ENCODE measurements around the gene NBAS.

DNA sequence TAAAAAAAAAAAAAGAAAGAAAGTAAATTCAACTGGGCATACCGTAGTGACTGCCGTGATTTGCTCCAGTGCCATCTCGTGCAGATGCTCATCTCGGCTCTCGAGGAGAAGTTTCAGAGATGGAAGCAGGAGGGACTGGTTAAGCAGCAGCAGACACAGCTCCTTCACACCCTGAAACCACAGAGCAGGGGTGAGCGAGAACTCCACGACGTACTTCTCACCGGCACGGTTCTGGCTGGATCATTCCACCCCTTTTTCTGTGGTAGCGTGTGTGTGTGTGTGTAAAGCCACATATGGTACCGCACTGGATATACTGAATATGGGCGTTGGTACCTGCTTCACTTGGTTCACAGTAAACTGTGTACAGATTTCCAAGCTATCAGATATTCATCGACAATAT lies 382.2 kb downstream of the NBAS start:
- no peak for TF ChIP-seq SMC3 (IDR thresholded peaks at IDR 0.05; ENCODE audit: low read depth, low read length)
- TF ChIP-seq, protein P1, sequence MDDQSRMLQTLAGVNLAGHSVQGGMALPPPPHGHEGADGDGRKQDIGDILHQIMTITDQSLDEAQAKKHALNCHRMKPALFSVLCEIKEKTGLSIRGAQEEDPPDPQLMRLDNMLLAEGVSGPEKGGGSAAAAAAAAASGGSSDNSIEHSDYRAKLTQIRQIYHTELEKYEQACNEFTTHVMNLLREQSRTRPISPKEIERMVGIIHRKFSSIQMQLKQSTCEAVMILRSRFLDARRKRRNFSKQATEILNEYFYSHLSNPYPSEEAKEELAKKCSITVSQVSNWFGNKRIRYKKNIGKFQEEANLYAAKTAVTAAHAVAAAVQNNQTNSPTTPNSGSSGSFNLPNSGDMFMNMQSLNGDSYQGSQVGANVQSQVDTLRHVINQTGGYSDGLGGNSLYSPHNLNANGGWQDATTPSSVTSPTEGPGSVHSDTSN (IDR thresholded peaks at IDR 0.05): no peak
- TF ChIP-seq, protein P2, sequence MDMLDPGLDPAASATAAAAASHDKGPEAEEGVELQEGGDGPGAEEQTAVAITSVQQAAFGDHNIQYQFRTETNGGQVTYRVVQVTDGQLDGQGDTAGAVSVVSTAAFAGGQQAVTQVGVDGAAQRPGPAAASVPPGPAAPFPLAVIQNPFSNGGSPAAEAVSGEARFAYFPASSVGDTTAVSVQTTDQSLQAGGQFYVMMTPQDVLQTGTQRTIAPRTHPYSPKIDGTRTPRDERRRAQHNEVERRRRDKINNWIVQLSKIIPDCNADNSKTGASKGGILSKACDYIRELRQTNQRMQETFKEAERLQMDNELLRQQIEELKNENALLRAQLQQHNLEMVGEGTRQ (IDR thresholded peaks at IDR 0.05; ENCODE audit: borderline replicate concordance, low read depth, low read length): no peak
- TF ChIP-seq, protein P3, sequence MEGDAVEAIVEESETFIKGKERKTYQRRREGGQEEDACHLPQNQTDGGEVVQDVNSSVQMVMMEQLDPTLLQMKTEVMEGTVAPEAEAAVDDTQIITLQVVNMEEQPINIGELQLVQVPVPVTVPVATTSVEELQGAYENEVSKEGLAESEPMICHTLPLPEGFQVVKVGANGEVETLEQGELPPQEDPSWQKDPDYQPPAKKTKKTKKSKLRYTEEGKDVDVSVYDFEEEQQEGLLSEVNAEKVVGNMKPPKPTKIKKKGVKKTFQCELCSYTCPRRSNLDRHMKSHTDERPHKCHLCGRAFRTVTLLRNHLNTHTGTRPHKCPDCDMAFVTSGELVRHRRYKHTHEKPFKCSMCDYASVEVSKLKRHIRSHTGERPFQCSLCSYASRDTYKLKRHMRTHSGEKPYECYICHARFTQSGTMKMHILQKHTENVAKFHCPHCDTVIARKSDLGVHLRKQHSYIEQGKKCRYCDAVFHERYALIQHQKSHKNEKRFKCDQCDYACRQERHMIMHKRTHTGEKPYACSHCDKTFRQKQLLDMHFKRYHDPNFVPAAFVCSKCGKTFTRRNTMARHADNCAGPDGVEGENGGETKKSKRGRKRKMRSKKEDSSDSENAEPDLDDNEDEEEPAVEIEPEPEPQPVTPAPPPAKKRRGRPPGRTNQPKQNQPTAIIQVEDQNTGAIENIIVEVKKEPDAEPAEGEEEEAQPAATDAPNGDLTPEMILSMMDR (IDR thresholded peaks at IDR 0.05): no peak
- no peak for TF ChIP-seq TAF1 (IDR thresholded peaks at IDR 0.05; ENCODE audit: borderline replicate concordance, low read depth, low read length)

Data from SK-N-SH (cell line).